AG09319 (cell line): Measurements from ENCODE around the gene ARRB2.

Source experiments
- DNase-seq: peaks from one replicate; pipeline ENCODE4 v3.0.0-alpha.2; 2010; ENCODE audit warnings: low read depth; ENCODE audit errors: extremely low read depth
- CTCF ChIP-seq: IDR thresholded peaks from 2 replicates; pipeline ENCODE4 v1.5.1; 2011; ENCODE audit warnings: low read depth, mild to moderate bottlenecking, inconsistent platforms, low read length, moderate library complexity

ARRB2 gene

GRCh38 chr17:4733073-4733531 lies 22.7 kb downstream of the ARRB2 start:
- no peak for DNase-seq
- no peak for TF ChIP-seq CTCF

DNA sequence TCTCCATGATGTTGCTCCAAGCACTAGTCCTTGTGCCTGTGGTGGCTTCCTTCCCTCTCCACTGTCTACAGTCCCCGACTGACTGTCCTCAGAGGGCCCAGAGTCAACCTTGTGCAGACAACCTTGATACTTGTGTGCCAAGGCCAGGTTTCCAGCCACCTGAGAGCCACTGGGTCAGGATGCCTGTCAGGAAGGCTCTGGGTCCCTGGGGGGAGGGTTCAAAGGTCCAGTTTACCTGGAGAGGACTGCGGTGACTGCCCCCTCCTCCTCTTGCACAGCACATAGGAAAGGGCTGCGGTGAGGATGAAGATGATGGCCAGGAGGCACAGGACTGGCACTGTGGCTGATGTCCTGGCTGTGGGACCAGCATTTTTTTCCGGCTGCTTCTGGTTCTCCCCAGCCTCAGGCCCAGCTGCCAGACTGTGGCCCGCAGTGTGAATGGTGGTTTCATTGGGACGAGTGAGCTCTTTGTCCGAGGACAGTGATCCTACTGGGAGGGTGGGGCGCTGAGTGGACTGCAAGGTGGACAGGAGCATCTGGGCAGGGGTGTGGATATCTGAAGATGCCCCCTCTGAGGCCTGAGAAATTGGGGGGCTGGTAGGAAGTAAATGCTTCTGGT lies 24.5 kb downstream of the ARRB2 start:
- TF ChIP-seq CTCF, result no peak
- DNase-seq, result no peak

- no peak for TF ChIP-seq CTCF
- no peak for DNase-seq
These were observed 25.6 kb downstream of the ARRB2 start for GRCh38 chr17:4735876-4736651.

DNA sequence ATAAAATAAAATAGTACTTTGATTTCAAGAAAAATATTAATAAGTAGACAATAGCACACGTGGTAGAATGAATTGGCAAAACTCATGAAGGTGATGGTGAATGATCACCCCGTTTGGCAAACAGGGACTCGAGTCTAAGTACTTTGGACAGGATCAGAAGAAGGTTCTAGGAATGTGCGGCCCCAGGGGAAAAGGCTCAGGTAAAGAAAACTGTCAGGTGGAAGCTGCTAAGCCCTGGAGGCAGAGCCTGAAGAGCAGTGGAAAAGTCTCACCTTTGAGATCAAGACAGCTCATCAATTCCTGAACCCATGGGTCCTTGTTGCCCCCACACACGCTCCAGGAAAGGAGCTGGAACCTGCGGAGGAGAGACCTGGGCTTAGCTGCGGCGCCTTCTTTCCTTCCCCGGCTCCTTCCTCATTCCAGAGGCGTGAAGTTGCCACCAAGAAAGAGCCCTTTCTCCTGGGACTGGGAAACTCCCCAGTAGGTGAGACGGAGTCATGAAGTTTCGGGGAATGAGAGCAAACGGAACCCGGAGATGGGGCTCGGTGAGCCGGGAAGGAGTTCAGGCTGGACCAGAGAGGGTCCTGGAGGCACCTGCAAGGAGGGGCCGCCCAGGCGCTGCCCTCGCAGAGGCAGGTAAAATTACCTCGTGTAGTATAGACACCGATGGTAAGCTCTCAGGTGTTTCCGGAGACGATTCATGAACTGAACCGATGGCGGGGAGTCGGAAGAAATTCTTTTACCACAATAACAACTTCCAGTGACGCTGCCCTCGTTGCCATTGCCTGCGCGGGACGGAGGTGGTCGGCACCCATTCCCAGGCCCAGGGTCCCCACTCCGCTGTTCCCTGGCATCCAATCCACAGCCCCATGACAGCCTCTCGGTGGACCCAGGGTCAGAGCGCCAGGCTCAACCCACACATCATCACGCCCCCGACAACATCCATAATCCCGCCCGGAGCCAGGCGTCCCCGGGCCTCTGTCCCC lies 28.0 kb downstream of the ARRB2 start:
- no peak for TF ChIP-seq CTCF
- no peak for DNase-seq

GRCh38 chr17:4739122-4740024 lies 28.9 kb downstream of the ARRB2 start, which contains the start of the genes CXCL16 and ZMYND15:
Gene CXCL16, minus strand, starts transcription at chr17:4739928. Its CDS starts 589 bp downstream, at chr17:4739339.
Gene ZMYND15, plus strand, starts transcription at chr17:4739833. Its CDS starts 716 bp downstream, at chr17:4740549.
- no peak for DNase-seq
- no peak for TF ChIP-seq CTCF

GRCh38 chr17:4740025-4740351 lies 29.6 kb downstream of the ARRB2 start:
- TF ChIP-seq CTCF, result no peak
- DNase-seq, result no peak
